GM06990 (cell line): ENCODE results near the gene GLRA1.
"Not testable (repeated sequence)": the region's sequence is repeated elsewhere in the genome, so short reads cannot be mapped to it uniquely, and the experiment has no call there.

ENCODE experiments used
- DNase-seq: peaks from one replicate; pipeline ENCODE4 v3.0.0-alpha.2; 2011; ENCODE audit not compliant: insufficient read length; ENCODE audit errors: extremely low read depth
- H3K27me3 ChIP-seq: replicated peaks from 2 replicates; pipeline ENCODE4 v1.6.0; 2011; ENCODE audit warnings: low read length; ENCODE audit not compliant: control insufficient read depth, insufficient read depth
- H3K36me3 ChIP-seq: 2 replicates; pipeline ENCODE4 v1.5.1; 2011; ENCODE audit warnings: low read length; ENCODE audit not compliant: control insufficient read depth, insufficient read depth
- H3K4me3 ChIP-seq: replicated peaks from 2 replicates; pipeline ENCODE4 v1.5.1; 2011; ENCODE audit warnings: low read depth, mild to moderate bottlenecking, control low read depth, low read length
- TF ChIP-seq, protein P1 (sequence below): IDR thresholded peaks from 2 replicates; pipeline ENCODE4 v1.5.1; 2011; ENCODE audit warnings: low read length, control low read depth, mild to moderate bottlenecking, inconsistent platforms; ENCODE audit not compliant: insufficient read depth, poor library complexity, severe bottlenecking

The GLRA1 gene

DNA sequence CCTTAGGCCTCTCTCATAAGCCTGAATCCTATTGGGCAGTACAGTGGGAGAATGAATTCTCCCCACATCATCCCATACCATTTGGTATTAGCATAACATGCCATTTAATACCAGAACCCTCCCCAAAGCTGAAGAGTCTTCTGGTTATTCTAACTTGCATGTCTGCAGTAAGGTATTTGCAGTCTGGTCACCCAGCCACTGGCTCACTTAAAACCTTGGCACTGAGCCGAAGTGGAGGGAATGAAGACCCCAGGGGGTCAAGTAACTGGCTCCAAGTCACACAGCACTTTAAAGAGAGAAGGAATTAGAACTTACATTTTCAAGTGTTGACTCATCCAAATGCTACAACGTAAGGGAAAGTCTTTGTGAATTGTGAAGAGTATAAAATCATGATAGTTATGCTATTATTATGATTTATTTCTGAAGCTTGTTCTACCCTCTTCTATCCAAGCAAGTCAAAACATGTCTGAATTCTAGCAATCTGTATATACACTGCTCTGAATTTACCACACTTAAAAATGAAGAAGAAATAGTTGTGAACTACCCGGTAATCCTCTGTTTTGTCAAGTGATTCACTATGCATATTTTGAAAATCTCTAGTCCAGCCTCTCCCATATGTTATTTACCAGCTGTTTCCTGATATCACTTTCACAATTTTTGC lies 28.5 kb downstream of the GLRA1 start:
- no peaks in the 10 kb centered on the region for H3K36me3 ChIP-seq
- DNase-seq, result no peak
- H3K27me3 ChIP-seq, result no peaks in the 10 kb centered on the region
- no peak overlapping the region for H3K4me3 ChIP-seq
- TF ChIP-seq, protein P1, sequence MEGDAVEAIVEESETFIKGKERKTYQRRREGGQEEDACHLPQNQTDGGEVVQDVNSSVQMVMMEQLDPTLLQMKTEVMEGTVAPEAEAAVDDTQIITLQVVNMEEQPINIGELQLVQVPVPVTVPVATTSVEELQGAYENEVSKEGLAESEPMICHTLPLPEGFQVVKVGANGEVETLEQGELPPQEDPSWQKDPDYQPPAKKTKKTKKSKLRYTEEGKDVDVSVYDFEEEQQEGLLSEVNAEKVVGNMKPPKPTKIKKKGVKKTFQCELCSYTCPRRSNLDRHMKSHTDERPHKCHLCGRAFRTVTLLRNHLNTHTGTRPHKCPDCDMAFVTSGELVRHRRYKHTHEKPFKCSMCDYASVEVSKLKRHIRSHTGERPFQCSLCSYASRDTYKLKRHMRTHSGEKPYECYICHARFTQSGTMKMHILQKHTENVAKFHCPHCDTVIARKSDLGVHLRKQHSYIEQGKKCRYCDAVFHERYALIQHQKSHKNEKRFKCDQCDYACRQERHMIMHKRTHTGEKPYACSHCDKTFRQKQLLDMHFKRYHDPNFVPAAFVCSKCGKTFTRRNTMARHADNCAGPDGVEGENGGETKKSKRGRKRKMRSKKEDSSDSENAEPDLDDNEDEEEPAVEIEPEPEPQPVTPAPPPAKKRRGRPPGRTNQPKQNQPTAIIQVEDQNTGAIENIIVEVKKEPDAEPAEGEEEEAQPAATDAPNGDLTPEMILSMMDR, result no peak

DNA sequence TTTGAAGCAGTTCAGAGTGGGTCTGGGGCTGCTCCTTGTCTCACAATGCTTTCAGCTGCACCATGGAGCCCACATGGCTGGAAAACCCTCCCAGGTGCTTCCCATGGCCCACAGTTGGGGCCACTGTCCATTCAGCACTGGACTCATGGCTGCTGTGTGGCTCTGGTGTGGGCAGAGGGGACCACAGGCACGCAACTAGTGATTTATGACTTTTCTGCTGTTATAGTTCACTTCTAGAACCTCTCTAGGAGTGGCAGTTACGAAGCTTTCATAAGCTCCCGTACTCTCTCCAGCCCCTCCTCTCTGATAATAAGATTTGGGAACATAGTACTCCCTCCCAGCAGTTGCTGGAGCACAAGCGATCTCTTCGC lies 29.0 kb downstream of the GLRA1 start:
- TF ChIP-seq, protein P1, result no peak
- Histone ChIP-seq H3K27me3 (no peaks in the 10 kb centered on the region), H3K36me3 (no peaks in the 10 kb centered on the region), H3K4me3 (no peak overlapping the region)
- no peak for DNase-seq

DNA sequence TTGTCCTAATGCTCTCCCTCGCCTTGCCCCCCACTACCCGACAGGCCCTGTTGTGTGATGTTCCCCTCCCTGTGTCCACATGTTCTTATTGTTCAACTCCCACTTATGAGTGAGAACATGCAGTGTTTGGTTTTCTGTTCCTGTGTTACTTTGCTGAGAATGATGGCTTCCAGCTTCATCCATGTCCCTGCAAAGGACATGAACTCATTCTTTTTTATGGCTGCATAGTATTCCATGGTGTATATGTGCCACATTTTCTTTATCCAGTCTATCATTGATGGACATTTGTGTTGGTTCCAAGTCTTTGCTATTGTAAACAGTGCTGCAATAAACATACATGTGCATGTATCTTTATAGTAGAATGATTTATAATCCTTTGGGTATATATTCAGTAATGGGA lies 31.2 kb downstream of the GLRA1 start:
- not testable (repeated sequence) for H3K27me3 ChIP-seq, H3K4me3 ChIP-seq, H3K36me3 ChIP-seq, DNase-seq

DNA sequence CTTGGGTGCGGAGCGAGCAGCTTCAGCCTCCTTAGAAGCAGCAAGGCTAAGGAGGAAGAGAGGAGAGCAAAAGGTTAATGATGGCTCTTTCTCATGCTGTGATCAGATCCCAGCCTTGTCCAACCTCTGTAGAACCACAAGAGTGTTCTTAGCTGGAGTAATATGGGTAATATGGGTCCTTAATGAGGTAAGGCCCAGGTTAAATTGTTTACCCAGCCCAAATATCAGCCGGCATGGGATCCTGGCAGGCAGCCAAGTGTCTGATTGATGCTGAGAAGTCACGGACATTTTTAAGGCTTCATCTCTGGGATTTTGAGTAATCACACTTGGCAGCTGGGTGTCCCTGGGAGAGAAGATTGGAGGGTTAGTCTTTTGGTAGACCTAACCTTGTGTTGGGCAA lies 32.3 kb downstream of the GLRA1 start:
- no peak for DNase-seq
- no peak overlapping the region for H3K4me3 ChIP-seq
- H3K36me3 ChIP-seq, result no peaks in the 10 kb centered on the region
- TF ChIP-seq, protein P1, result no peak
- H3K27me3 ChIP-seq, result no peaks in the 10 kb centered on the region

DNA sequence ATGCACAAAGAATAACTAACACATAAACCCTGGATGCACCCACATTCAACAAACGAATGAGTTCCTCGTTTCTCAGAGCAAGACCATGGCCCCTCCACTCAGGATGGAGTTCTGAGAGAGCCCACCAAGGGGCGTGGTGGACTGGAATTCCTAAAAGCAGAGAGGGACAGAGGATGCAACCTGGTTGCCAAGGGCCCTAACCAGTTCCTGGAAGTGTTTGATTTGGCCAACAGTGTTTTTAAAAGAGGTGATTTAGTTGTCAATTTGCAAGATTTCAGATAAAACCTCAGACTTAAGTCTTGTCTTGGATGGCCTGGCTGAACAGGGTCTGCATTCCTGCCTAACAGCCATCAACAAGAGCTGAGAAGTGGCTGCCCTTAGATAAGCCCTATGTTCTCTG lies 34.4 kb downstream of the GLRA1 start:
- H3K36me3 ChIP-seq, result no peaks in the 10 kb centered on the region
- TF ChIP-seq, protein P1, result no peak

DNA sequence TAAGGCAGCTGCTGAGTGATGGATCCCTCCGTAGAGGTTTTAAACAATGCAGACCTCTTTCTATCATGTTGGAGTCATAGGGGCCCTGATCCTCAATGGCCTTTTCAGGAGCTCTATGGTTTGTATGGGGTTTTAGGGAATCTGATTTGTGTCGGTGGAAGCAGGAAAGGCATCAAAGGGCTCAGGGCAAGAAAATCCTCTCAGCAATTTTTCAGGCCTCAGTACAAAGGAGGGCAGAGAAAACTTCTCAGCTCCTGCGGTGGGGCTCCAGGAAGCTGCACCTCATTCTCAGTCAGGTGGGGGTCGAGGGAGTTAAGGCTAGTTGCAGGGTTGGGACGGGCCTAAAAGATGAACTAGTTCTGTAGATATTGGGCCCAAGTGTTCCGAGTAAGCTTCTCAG lies 35.0 kb downstream of the GLRA1 start:
- H3K27me3 ChIP-seq, result no peaks in the 10 kb centered on the region
- TF ChIP-seq, protein P1, result no peak
- H3K4me3 ChIP-seq, result no peak overlapping the region
- DNase-seq, result no peak
- H3K36me3 ChIP-seq, result no peaks in the 10 kb centered on the region

More for the DNA sequence above, 34.4 kb downstream of the GLRA1 start:
- no peak for DNase-seq
- Histone ChIP-seq H3K27me3 (no peaks in the 10 kb centered on the region), H3K4me3 (no peak overlapping the region)
